OCI-LY3 (cell line): Measurements from ENCODE around the gene EML1.

ENCODE experiments used
- EZH2phosphoT487 ChIP-seq: fragments of 200-600 bp; shearing (Covaris generic); IDR thresholded peaks from 2 replicates; pipeline ENCODE4 v1.6.1; 2018; ENCODE audit warnings: antibody characterized with exemption, mixed run types, low read depth
- TF ChIP-seq, protein P1 (sequence below): fragments of 200-600, 300-600 bp; sonication (generic); IDR thresholded peaks from 2 replicates; pipeline ENCODE4 v1.5.1; 2014; ENCODE audit warnings: antibody characterized with exemption, low read length, low read depth

DNA sequence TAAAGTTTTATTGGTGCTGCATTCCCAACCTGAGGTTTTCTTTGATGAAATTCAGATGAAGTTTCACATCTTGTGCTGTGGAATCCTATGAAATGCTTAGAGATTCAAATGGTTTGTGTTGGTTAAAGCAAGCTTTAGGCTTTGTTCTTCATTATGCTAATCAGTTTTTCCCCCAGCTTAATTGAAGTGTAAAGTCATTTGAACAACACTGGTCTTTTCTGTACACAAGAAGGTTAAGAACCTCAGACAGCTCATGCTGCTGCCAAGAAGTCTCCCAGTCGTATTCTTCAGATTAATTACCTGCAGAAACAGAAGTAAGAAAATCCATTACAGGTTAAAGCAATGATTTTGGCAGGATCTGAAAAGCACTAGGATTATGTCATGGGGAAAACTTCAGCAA lies 48.9 kb downstream of the EML1 start:
- TF ChIP-seq, protein P1, sequence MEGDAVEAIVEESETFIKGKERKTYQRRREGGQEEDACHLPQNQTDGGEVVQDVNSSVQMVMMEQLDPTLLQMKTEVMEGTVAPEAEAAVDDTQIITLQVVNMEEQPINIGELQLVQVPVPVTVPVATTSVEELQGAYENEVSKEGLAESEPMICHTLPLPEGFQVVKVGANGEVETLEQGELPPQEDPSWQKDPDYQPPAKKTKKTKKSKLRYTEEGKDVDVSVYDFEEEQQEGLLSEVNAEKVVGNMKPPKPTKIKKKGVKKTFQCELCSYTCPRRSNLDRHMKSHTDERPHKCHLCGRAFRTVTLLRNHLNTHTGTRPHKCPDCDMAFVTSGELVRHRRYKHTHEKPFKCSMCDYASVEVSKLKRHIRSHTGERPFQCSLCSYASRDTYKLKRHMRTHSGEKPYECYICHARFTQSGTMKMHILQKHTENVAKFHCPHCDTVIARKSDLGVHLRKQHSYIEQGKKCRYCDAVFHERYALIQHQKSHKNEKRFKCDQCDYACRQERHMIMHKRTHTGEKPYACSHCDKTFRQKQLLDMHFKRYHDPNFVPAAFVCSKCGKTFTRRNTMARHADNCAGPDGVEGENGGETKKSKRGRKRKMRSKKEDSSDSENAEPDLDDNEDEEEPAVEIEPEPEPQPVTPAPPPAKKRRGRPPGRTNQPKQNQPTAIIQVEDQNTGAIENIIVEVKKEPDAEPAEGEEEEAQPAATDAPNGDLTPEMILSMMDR, result no peak
- no peak for TF ChIP-seq EZH2phosphoT487
